Uterus (tissue), 2 donors: ENCODE results near the gene KIRREL3.

Experiments used
- POLR2A ChIP-seq, 2 donors: fragments of 450-650 bp; IDR thresholded peaks; one replicate each; pipeline ENCODE4 v1.6.1; 2016; ENCODE audit warnings: antibody characterized with exemption in 2 of 2, mild to moderate bottlenecking in 1 of 2, moderate library complexity in 1 of 2
- TF ChIP-seq, protein P1 (sequence below), 4 experiments: fragments of 200-600 bp in 2 of 4; fragments of 450-650 bp in 2 of 4; sonication (generic) in 2 of 4; IDR thresholded peaks; one replicate each; pipeline ENCODE4 v1.5.1; 2016 to 2019; ENCODE audit warnings: antibody characterized with exemption in 4 of 4, mild to moderate bottlenecking in 2 of 4, moderate library complexity in 1 of 4

DNA sequence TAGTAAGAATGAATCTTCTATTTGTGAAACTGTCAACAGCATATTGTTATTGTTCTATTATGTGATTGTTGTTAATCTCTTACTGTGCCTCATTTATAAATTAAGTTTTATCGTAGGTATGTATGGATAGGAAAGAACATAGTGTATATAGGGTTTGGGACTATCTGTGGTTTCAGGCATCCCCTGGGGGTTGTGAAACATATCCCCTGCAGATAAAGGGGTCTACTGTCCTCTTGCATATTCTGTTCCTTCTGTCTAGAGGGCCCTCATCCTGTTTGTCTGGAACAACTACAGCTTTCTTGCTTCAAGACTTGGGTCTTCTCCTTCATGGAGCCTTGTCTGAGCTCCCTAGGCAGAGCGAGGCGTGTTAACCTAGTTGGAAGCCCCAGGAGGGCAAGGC is 159.6 kb downstream of the KIRREL3 start:
- TF ChIP-seq, protein P1, sequence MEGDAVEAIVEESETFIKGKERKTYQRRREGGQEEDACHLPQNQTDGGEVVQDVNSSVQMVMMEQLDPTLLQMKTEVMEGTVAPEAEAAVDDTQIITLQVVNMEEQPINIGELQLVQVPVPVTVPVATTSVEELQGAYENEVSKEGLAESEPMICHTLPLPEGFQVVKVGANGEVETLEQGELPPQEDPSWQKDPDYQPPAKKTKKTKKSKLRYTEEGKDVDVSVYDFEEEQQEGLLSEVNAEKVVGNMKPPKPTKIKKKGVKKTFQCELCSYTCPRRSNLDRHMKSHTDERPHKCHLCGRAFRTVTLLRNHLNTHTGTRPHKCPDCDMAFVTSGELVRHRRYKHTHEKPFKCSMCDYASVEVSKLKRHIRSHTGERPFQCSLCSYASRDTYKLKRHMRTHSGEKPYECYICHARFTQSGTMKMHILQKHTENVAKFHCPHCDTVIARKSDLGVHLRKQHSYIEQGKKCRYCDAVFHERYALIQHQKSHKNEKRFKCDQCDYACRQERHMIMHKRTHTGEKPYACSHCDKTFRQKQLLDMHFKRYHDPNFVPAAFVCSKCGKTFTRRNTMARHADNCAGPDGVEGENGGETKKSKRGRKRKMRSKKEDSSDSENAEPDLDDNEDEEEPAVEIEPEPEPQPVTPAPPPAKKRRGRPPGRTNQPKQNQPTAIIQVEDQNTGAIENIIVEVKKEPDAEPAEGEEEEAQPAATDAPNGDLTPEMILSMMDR (IDR thresholded peaks at IDR 0.05) = no peak
- no peak for TF ChIP-seq POLR2A (IDR thresholded peaks at IDR 0.05)
